DOHH2 (cell line): ENCODE results near the gene FRMD4B.

Experiments used
- CTCF ChIP-seq: fragments of 200-600 bp; sonication (generic); IDR thresholded peaks from one replicate; pipeline ENCODE4 v1.5.1; 2014; ENCODE audit warnings: antibody characterized with exemption, mild to moderate bottlenecking, low read depth, low read length; ENCODE audit not compliant: poor library complexity, severe bottlenecking
- EZH2phosphoT487 ChIP-seq: fragments of 200-600 bp; sonication (generic); IDR thresholded peaks from 2 replicates; pipeline ENCODE4 v1.6.1; 2017; ENCODE audit warnings: borderline replicate concordance, mild to moderate bottlenecking, antibody characterized with exemption, low read length, moderate library complexity, mixed read lengths

DNA sequence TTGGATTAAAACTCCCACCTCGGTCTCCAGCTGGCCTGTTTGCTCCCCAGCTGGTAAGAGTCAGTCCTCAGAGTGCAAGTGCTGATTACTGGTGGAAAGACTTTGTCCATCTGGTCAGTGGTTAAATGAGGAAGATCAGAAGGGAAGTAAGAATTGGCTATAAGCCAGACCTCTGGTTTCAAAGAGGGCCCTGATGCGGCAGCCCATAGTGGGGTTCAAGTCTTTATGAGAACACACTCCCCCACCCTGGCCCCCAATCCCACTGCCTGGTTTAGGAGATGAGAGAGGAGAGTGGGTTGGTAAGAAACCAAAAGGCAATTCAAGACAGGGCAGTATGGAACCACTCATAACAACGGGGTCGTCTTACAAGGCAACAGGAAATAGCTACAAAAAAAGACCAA is 65.0 kb downstream of the FRMD4B start:
- no peak for TF ChIP-seq CTCF
- no peak for TF ChIP-seq EZH2phosphoT487
